ENCODE measurements around the gene TAGAP. TPM values are rescaled to one million over a fixed set of nuclear protein-coding genes. Genes with fewer than 3 reads are reported as not detected.
A peak's percentile ranks its signal among the peaks of the same experiment; 100 is the strongest.

The TAGAP gene
- total and polyA plus RNA-seq, 10 of the 15 experiments (the other 5 are each of a cell fraction or from before 2014, with no cell fraction given), result 5.3 to 27.4 (median 18.9) TPM

- FAIRE-seq, result no peak
- intact Hi-C loops (cut with micrococcal nuclease; ENCODE audit: unreplicated experiment) (no loop called here), in situ Hi-C loops (cut with MboI) (no loop called here)
- no peaks in the 10 kb centered on the region; a peak in 1 of 4 replicates for H3K36me3 ChIP-seq (ENCODE audit: control insufficient read depth in 2 of 2, insufficient read depth in 2 of 2, low read length in 1 of 2)
- H3K9me3 ChIP-seq (replicated peaks; ENCODE audit: control insufficient read depth, insufficient read depth, low read length), result no peaks in the 10 kb centered on the region; the same call in 2 of the 3 replicates
- peak overlapping the region; percentile 22 for H3K4me2 ChIP-seq (ENCODE audit: control insufficient read depth, insufficient read depth)
- peaks cover 0 to 5% of the 10 kb centered on the region in 2 experiments; a peak in 2 of 4 replicates for H3K27me3 ChIP-seq (replicated peaks in 1 of 2; ENCODE audit: control insufficient read depth in 2 of 2, insufficient read depth in 2 of 2, low read length in 1 of 2)
- BruUV-seq (replicated peaks), result no TSS peak
- ChIA-PET RAD21 (ENCODE audit: unreplicated experiment) (interaction anchor here (0.6 to 1.5 kb wide), 3 partner anchors 21 to 57 kb away, joined by 3 to 4 read pairs (median 3); partner anchors contain the start of gene TAGAP), POLR2A (interaction anchor here (0.8 to 2.7 kb wide), 5 partner anchors 9 to 33 kb away, joined by 3 to 12 read pairs (median 4); partner anchors contain the start of gene TAGAP), SMC1A (ENCODE audit: uncharacterized antibody, unreplicated experiment) (interaction anchor here (0.8 to 7.9 kb wide), 10 partner anchors 9 to 69 kb away, joined by 3 to 86 read pairs (median 3); partner anchors contain the start of gene TAGAP), CTCF (interaction anchor here (1.0 to 1.5 kb wide), 4 partner anchors 32 to 68 kb away, joined by 3 to 5 read pairs (median 4); partner anchors contain the start of gene TAGAP)
- no peak overlapping the region for H3K9ac ChIP-seq (ENCODE audit: control insufficient read depth, insufficient read depth, low read length)
- no peak overlapping the region for H3K27ac ChIP-seq (ENCODE audit: control insufficient read depth, insufficient read depth)
- DNase-seq (ENCODE audit: low read depth, low spot score), result no peak
- H3K79me2 ChIP-seq (ENCODE audit: control insufficient read depth, insufficient read depth, low read length), result no peaks in the 10 kb centered on the region
- H2AFZ ChIP-seq (ENCODE audit: control insufficient read depth, low read depth, low read length), result no peak overlapping the region
- no peak overlapping the region for H3K4me3 ChIP-seq
- ATAC-seq, result peak; percentile 20; the same call in 2 of the 3 replicates
- H4K20me1 ChIP-seq (ENCODE audit: control insufficient read depth, insufficient read depth), result no peaks in the 10 kb centered on the region
- WGBS (ENCODE audit: insufficient coverage, insufficient replicate concordance, low lambda C conversion rate, missing lambda C conversion rate), result 12% methylated on average over 13 of the region's 13 CpGs
- peaks cover 4% of the 10 kb centered on the region; the same call in 1 of the 2 replicates for H3K4me1 ChIP-seq (ENCODE audit: control insufficient read depth, insufficient read depth, low read length)
- TF ChIP-seq RAD51 (IDR thresholded peaks at IDR 0.05), result no peak
- TF ChIP-seq ZZZ3 (IDR thresholded peaks at IDR 0.05; ENCODE audit: control insufficient read depth, insufficient read length, low read depth), result no peak
- TF ChIP-seq CBX3 (IDR thresholded peaks at IDR 0.05; ENCODE audit: borderline replicate concordance, low read depth), result no peak
- TF ChIP-seq CHD1 (IDR thresholded peaks at IDR 0.05; ENCODE audit: low read depth, low read length), result no peak
- no peak for TF ChIP-seq NRF1 (conservative IDR thresholded peaks at IDR 0.05; ENCODE audit: low read depth, low read length)
- no peak for TF ChIP-seq SMARCA5 (IDR thresholded peaks at IDR 0.05)
- TF ChIP-seq SMC3 (IDR thresholded peaks at IDR 0.05; ENCODE audit: borderline replicate concordance, low read length), result no peak
- TF ChIP-seq SREBF1 (IDR thresholded peaks at IDR 0.05; ENCODE audit: low read length), result no peak
- no peak for TF ChIP-seq ZSCAN29 (IDR thresholded peaks at IDR 0.05)
- TF ChIP-seq RAD21 (IDR thresholded peaks at IDR 0.05; ENCODE audit: insufficient read depth, low read depth, low read length), result no peak
- peak; percentile 65; the same call in 1 of the 2 replicates for TF ChIP-seq MTA3 (IDR thresholded peaks at IDR 0.05; ENCODE audit: borderline replicate concordance, low read length)
- TF ChIP-seq BHLHE40 (IDR thresholded peaks at IDR 0.05; ENCODE audit: borderline replicate concordance in 1 of 2, low read depth in 2 of 2, low read length in 1 of 2), result peak in 1 of 2 experiments; percentile 70; a peak in 1 of 4 replicates
- TF ChIP-seq TAF1 (IDR thresholded peaks at IDR 0.05; ENCODE audit: borderline replicate concordance, low read depth, low read length), result no peak
- no peak for TF ChIP-seq POLR2A (IDR thresholded peaks at IDR 0.05; ENCODE audit: low read depth, low read length)
- TF ChIP-seq MAX (IDR thresholded peaks at IDR 0.05; ENCODE audit: low read depth, low read length), result no peak
- no peak for TF ChIP-seq RELA (IDR thresholded peaks at IDR 0.05; ENCODE audit: borderline replicate concordance, partially characterized antibody)
- TF ChIP-seq SUPT20H (IDR thresholded peaks at IDR 0.05; ENCODE audit: borderline replicate concordance, control insufficient read depth, low read depth, low read length), result no peak
- TF ChIP-seq CEBPB (IDR thresholded peaks at IDR 0.05; ENCODE audit: borderline replicate concordance in 1 of 2, low read depth in 2 of 2, low read length in 2 of 2), result no peak
- TF ChIP-seq ZNF217 (IDR thresholded peaks at IDR 0.05), result no peak
- no peak; the same call in 1 of the 2 replicates for TF ChIP-seq HDGF (IDR thresholded peaks at IDR 0.05)
- no peak for TF ChIP-seq SRF (IDR thresholded peaks at IDR 0.05; ENCODE audit: low read depth in 2 of 2, low read length in 2 of 2)
- TF ChIP-seq ATF3 (IDR thresholded peaks at IDR 0.05; ENCODE audit: borderline replicate concordance, extremely low read depth, low read depth, low read length), result no peak
- TF ChIP-seq SUZ12 (IDR thresholded peaks at IDR 0.05; ENCODE audit: unreplicated experiment), result no peak
- TF ChIP-seq, protein P1, sequence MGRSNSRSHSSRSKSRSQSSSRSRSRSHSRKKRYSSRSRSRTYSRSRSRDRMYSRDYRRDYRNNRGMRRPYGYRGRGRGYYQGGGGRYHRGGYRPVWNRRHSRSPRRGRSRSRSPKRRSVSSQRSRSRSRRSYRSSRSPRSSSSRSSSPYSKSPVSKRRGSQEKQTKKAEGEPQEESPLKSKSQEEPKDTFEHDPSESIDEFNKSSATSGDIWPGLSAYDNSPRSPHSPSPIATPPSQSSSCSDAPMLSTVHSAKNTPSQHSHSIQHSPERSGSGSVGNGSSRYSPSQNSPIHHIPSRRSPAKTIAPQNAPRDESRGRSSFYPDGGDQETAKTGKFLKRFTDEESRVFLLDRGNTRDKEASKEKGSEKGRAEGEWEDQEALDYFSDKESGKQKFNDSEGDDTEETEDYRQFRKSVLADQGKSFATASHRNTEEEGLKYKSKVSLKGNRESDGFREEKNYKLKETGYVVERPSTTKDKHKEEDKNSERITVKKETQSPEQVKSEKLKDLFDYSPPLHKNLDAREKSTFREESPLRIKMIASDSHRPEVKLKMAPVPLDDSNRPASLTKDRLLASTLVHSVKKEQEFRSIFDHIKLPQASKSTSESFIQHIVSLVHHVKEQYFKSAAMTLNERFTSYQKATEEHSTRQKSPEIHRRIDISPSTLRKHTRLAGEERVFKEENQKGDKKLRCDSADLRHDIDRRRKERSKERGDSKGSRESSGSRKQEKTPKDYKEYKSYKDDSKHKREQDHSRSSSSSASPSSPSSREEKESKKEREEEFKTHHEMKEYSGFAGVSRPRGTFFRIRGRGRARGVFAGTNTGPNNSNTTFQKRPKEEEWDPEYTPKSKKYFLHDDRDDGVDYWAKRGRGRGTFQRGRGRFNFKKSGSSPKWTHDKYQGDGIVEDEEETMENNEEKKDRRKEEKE (IDR thresholded peaks at IDR 0.05), result no peak
These were observed 32.3 kb upstream of the TAGAP start for GRCh38 chr6:159077123-159077522.
